Measurements from ENCODE around the gene SEC24D. TPM values are rescaled to one million over a fixed set of nuclear protein-coding genes. Genes with fewer than 3 reads are reported as not detected.

Gene SEC24D
- total RNA-seq, 1 experiment from 2014 or later = 61.5 TPM

DNA sequence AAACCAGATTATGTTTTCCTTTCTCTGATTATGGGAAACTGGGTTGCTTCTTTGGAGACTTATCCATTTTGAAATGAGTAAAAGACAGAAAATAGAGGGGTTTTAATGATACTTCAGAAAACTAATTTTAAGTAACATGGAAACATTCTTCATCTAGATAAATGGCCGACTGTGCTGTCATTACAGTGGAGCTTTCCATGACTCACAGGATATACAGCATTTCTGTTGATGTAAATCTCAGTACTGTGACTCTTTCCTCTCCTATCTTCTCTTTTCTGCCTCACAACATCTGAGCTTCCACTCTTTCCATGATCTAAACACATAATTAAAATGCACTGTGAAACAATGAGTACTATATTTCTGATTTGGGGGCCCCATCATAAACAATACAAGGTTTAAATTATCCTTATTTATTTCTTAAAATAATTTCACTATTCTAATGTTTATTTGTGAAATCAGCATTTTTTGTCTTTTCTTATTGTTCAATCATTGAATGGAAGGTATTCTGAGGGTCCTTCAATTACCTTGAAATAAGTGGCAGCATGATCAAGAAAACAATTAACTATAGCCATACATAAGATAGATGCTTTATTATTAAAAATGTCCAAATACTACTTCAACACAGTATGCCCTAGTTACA lies 19.3 kb downstream of the SEC24D start:
- no peak overlapping the region for H2BK20ac ChIP-seq (ENCODE audit: low read depth, low read length, poor library complexity, severe bottlenecking)
- H3K36me3 Mint-ChIP-seq (ENCODE audit: insufficient read depth in 1 of 3, low read depth in 3 of 3) = peaks cover 33 to 59% (median 33%) of the 10 kb centered on the region in 3 experiments; a peak in 6 of 7 replicates
- H2BK5ac ChIP-seq (ENCODE audit: insufficient read length, low read length) = no peak overlapping the region
- H3K27ac ChIP-seq (ENCODE audit: insufficient read length, low read depth, low read length) = no peak overlapping the region
- no peak overlapping the region for H2BK120ac ChIP-seq (ENCODE audit: low read depth, low read length, poor library complexity, severe bottlenecking)
- H2AFZ ChIP-seq (ENCODE audit: low read length) = no peak overlapping the region
- no peaks in the 10 kb centered on the region for H3K4me1 Mint-ChIP-seq
- H2AK5ac ChIP-seq (ENCODE audit: insufficient read length, low read length) = no peak overlapping the region
- peaks cover 3% of the 10 kb centered on the region for H3K79me1 ChIP-seq (ENCODE audit: insufficient read depth, low read depth, low read length, poor library complexity, severe bottlenecking)
- H3K27me3 Mint-ChIP-seq (ENCODE audit: low read depth) = no peaks in the 10 kb centered on the region
- H2BK12ac ChIP-seq (ENCODE audit: insufficient read length, low read depth, low read length) = no peak overlapping the region
- WGBS (ENCODE audit: extremely low coverage, insufficient read length, low lambda C conversion rate) = no CpG with 5 or more reads among the region's 1 CpG
- H4K8ac ChIP-seq (replicated peaks; ENCODE audit: insufficient read length, low read depth, low read length) = no peak overlapping the region
- H4K91ac ChIP-seq (ENCODE audit: insufficient read length, low read depth, low read length) = no peak overlapping the region
- no peak overlapping the region for H3K9ac ChIP-seq (ENCODE audit: extremely low read depth, insufficient read length, low read length)
- no peak for DNase-seq
- H3K23ac ChIP-seq (ENCODE audit: insufficient read length, low read depth, low read length) = no peak overlapping the region
- H3K4me3 Mint-ChIP-seq = no peak overlapping the region
- H4K20me1 ChIP-seq (ENCODE audit: control insufficient read depth, insufficient read depth, insufficient read length) = no peaks in the 10 kb centered on the region
- H3K14ac ChIP-seq (ENCODE audit: insufficient read depth, low read length) = no peak overlapping the region
- no peak overlapping the region for H3K4ac ChIP-seq (ENCODE audit: low read depth, low read length)
- H3K23me2 ChIP-seq (ENCODE audit: insufficient read length, low read depth, low read length, poor library complexity, severe bottlenecking) = no peaks in the 10 kb centered on the region
- H3T11ph ChIP-seq (ENCODE audit: low read length) = no peak overlapping the region
- peaks cover 2% of the 10 kb centered on the region; the same call in 1 of the 2 replicates for H3K79me2 ChIP-seq (ENCODE audit: insufficient read depth, low read length)
- TF ChIP-seq, protein P1, sequence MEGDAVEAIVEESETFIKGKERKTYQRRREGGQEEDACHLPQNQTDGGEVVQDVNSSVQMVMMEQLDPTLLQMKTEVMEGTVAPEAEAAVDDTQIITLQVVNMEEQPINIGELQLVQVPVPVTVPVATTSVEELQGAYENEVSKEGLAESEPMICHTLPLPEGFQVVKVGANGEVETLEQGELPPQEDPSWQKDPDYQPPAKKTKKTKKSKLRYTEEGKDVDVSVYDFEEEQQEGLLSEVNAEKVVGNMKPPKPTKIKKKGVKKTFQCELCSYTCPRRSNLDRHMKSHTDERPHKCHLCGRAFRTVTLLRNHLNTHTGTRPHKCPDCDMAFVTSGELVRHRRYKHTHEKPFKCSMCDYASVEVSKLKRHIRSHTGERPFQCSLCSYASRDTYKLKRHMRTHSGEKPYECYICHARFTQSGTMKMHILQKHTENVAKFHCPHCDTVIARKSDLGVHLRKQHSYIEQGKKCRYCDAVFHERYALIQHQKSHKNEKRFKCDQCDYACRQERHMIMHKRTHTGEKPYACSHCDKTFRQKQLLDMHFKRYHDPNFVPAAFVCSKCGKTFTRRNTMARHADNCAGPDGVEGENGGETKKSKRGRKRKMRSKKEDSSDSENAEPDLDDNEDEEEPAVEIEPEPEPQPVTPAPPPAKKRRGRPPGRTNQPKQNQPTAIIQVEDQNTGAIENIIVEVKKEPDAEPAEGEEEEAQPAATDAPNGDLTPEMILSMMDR (conservative IDR thresholded peaks at IDR 0.05) = no peak
- no peak overlapping the region for H3K4me2 ChIP-seq (ENCODE audit: insufficient read depth, insufficient read length, low read length)
- no peak overlapping the region for H3K27ac Mint-ChIP-seq
- no peak overlapping the region for H3K18ac ChIP-seq (ENCODE audit: insufficient read length, low read depth, low read length)
- H2BK15ac ChIP-seq (ENCODE audit: low read depth, low read length) = no peak overlapping the region
- H3K9me3 Mint-ChIP-seq = no peaks in the 10 kb centered on the region
- H3K9me3 ChIP-seq (ENCODE audit: control insufficient read depth, low read depth, low read length) = no peaks in the 10 kb centered on the region
- no peaks in the 10 kb centered on the region for H3K4me1 ChIP-seq (ENCODE audit: insufficient read depth, low read length)
- no peak overlapping the region for H4K5ac ChIP-seq (ENCODE audit: insufficient read length, low read depth, low read length)
- no peaks in the 10 kb centered on the region for H3K27me3 ChIP-seq (ENCODE audit: insufficient read depth, low read length)
- no peak overlapping the region for H3K56ac ChIP-seq (ENCODE audit: insufficient read length, low read depth, low read length)
